ENCODE data around the gene VPS16. TPM values are rescaled to one million over a fixed set of nuclear protein-coding genes. Genes with fewer than 3 reads are reported as not detected.

The VPS16 gene
- total and polyA plus RNA-seq, 2 of the 8 experiments (the other 6 are each of a cell fraction or from before 2014, with no cell fraction given) = 23.8 to 25.9 TPM

DNA sequence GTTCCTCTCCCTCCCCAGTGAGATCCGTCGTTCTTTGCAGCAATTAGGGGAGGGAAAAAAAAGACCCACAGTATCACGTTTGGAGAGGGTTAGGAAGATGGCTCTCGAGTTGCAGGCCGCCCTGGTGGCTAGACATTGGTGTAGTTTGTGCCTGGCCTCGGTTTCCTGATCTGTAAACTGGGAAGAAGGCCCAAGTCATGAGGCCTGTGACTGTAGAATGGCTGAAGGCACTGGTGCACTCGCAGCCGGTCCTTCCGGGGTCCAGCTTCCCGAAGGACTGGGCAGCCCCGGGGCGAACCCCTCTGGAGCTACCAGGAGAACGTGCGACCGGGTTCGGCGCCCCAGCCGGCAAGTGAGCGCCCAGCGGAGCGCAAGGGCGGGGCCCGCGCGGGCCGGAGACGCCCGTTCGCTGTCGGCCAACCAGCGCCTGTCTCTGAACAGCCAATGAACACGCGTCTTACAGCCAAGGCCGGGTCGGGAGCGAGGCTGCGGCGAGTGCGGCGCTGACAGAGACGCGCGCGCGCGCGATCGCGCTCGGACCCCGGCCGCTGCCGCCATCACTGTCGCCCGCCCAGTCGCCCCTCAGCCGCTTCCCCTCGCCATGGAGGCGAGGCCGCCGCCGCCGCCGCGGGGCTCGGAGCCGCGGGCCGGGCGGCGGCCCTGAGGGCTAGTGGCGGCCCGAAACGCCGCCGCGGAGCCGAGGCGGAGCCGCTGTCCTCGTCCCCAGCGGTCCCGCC is 32.6 kb downstream of the VPS16 start, which contains the start of gene PTPRA (continued):
- TF ChIP-seq, protein P1, sequence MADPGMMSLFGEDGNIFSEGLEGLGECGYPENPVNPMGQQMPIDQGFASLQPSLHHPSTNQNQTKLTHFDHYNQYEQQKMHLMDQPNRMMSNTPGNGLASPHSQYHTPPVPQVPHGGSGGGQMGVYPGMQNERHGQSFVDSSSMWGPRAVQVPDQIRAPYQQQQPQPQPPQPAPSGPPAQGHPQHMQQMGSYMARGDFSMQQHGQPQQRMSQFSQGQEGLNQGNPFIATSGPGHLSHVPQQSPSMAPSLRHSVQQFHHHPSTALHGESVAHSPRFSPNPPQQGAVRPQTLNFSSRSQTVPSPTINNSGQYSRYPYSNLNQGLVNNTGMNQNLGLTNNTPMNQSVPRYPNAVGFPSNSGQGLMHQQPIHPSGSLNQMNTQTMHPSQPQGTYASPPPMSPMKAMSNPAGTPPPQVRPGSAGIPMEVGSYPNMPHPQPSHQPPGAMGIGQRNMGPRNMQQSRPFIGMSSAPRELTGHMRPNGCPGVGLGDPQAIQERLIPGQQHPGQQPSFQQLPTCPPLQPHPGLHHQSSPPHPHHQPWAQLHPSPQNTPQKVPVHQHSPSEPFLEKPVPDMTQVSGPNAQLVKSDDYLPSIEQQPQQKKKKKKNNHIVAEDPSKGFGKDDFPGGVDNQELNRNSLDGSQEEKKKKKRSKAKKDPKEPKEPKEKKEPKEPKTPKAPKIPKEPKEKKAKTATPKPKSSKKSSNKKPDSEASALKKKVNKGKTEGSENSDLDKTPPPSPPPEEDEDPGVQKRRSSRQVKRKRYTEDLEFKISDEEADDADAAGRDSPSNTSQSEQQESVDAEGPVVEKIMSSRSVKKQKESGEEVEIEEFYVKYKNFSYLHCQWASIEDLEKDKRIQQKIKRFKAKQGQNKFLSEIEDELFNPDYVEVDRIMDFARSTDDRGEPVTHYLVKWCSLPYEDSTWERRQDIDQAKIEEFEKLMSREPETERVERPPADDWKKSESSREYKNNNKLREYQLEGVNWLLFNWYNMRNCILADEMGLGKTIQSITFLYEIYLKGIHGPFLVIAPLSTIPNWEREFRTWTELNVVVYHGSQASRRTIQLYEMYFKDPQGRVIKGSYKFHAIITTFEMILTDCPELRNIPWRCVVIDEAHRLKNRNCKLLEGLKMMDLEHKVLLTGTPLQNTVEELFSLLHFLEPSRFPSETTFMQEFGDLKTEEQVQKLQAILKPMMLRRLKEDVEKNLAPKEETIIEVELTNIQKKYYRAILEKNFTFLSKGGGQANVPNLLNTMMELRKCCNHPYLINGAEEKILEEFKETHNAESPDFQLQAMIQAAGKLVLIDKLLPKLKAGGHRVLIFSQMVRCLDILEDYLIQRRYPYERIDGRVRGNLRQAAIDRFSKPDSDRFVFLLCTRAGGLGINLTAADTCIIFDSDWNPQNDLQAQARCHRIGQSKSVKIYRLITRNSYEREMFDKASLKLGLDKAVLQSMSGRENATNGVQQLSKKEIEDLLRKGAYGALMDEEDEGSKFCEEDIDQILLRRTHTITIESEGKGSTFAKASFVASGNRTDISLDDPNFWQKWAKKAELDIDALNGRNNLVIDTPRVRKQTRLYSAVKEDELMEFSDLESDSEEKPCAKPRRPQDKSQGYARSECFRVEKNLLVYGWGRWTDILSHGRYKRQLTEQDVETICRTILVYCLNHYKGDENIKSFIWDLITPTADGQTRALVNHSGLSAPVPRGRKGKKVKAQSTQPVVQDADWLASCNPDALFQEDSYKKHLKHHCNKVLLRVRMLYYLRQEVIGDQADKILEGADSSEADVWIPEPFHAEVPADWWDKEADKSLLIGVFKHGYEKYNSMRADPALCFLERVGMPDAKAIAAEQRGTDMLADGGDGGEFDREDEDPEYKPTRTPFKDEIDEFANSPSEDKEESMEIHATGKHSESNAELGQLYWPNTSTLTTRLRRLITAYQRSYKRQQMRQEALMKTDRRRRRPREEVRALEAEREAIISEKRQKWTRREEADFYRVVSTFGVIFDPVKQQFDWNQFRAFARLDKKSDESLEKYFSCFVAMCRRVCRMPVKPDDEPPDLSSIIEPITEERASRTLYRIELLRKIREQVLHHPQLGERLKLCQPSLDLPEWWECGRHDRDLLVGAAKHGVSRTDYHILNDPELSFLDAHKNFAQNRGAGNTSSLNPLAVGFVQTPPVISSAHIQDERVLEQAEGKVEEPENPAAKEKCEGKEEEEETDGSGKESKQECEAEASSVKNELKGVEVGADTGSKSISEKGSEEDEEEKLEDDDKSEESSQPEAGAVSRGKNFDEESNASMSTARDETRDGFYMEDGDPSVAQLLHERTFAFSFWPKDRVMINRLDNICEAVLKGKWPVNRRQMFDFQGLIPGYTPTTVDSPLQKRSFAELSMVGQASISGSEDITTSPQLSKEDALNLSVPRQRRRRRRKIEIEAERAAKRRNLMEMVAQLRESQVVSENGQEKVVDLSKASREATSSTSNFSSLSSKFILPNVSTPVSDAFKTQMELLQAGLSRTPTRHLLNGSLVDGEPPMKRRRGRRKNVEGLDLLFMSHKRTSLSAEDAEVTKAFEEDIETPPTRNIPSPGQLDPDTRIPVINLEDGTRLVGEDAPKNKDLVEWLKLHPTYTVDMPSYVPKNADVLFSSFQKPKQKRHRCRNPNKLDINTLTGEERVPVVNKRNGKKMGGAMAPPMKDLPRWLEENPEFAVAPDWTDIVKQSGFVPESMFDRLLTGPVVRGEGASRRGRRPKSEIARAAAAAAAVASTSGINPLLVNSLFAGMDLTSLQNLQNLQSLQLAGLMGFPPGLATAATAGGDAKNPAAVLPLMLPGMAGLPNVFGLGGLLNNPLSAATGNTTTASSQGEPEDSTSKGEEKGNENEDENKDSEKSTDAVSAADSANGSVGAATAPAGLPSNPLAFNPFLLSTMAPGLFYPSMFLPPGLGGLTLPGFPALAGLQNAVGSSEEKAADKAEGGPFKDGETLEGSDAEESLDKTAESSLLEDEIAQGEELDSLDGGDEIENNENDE (IDR thresholded peaks at IDR 0.05; ENCODE audit: insufficient replicate concordance, low read length) = no peak
- no peak for TF ChIP-seq EP300 (IDR thresholded peaks at IDR 0.05; ENCODE audit: borderline replicate concordance in 1 of 2, low read depth in 2 of 2, low read length in 2 of 2)
- TF ChIP-seq RNF2 (IDR thresholded peaks at IDR 0.05; ENCODE audit: borderline replicate concordance, low read depth, low read length, missing control alignments, poor library complexity, severe bottlenecking) = no peak
- TF ChIP-seq NRF1 (IDR thresholded peaks at IDR 0.05; ENCODE audit: low read depth, low read length) = 0 out of 2 replicates have a peak, but pooled peaks have one; percentile 14
- no peak for TF ChIP-seq SAP30 (IDR thresholded peaks at IDR 0.05; ENCODE audit: insufficient read depth, insufficient replicate concordance, low read length)
- TF ChIP-seq ATF3 (IDR thresholded peaks at IDR 0.05; ENCODE audit: insufficient read depth, low read depth, low read length) = no peak
